ENCODE data around the gene MRPL14.
A peak's percentile ranks its signal among the peaks of the same experiment; 100 is the strongest.
"Not testable (repeated sequence)": the region's sequence is repeated elsewhere in the genome, so short reads cannot be mapped to it uniquely, and the experiment has no call there.

MRPL14 gene

GRCh38 chr6:44101832-44102231, 25.4 kb downstream of the MRPL14 start:
- DNase-seq (ENCODE audit: low read depth in 3 of 3), result no peak

DNA sequence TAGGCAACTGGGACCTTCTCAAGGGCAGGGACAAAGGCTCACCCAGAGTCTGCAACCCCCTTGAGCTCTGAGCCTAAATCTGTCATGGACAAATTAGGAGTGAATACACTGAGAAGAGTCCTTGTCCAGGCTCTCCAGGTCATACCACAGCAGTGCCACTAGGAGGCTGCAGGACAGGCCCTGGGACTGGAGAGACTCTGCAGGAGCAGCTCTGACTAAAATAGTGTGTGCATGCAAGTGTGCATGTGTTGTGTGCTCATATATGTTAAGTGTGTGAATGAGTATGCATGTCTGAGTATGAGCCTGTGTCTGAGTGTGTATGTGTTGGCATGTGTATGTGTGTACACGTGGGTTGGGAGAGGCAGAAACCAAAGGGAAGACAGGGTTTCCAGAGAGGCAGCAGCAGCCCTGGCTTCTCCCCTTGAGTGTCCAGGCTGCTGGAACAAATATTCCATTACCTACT, 27.1 kb downstream of the MRPL14 start:
- peak in 1 of 3 experiments; percentile 5 for DNase-seq (ENCODE audit: low read depth in 3 of 3)

GRCh38 chr6:44099192-44099591, 28.1 kb downstream of the MRPL14 start:
- DNase-seq (ENCODE audit: low read depth in 3 of 3), result no peak

DNA sequence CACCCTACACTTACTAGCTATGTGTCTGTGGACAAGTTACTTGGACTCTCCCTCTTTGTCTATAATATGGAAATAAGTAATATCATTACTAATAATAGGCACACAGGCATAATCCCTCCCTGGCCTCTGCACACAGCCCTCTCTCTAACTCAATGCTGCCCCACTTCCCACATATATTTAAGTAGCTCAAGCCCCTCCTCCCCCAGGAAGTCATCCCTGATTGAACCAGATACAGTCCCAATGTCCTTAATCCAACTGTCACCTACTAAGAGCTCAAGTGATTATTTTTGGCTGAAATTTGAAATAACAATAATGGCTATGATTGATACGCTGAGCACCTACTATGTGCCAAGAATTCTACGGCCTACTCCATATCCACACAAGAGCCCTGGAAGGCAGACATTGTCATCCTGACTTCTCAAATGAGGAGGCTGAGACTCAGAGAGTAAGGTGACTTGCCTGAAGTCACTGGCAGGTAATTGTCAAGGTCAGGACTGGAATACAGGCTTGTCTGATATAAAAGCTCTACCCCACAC, 29.4 kb downstream of the MRPL14 start:
- DNase-seq (ENCODE audit: low read depth in 3 of 3), result no peak

- peak; percentile 51 to 68 (median 63) for DNase-seq (ENCODE audit: low read depth in 3 of 3)
Measured at GRCh38 chr6:44096612-44097011, 30.6 kb downstream of the MRPL14 start.

- DNase-seq (ENCODE audit: low read depth in 3 of 3), result not testable (repeated sequence)
Measured at GRCh38 chr6:44095243-44095623, 32.0 kb downstream of the MRPL14 start.

- no peak for DNase-seq (ENCODE audit: low read depth in 3 of 3)
Measured at GRCh38 chr6:44094403-44095242, 32.6 kb downstream of the MRPL14 start.

GRCh38 chr6:44093750-44094402, 33.4 kb downstream of the MRPL14 start:
- no peak for DNase-seq (ENCODE audit: low read depth in 3 of 3)

DNA sequence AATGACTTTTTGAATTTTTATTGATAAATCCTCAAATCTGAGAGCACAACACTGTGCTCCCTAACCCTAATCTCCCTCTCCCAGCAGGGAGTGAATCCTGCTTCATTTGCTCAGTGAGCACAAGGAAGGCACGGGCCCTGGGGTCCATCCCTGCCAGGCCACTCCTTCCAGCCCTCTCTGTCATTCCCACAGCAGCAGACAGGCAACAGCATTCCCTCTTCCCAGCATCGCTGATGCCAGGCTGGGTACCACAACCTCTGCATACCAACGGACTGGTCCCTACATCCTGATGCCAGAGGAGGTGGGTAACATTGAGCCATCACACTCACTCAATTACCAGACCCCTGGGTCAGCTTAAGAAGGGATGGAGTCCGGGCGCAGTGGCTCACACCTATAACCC, 34.2 kb downstream of the MRPL14 start:
- DNase-seq (ENCODE audit: low read depth in 3 of 3), result no peak

DNA sequence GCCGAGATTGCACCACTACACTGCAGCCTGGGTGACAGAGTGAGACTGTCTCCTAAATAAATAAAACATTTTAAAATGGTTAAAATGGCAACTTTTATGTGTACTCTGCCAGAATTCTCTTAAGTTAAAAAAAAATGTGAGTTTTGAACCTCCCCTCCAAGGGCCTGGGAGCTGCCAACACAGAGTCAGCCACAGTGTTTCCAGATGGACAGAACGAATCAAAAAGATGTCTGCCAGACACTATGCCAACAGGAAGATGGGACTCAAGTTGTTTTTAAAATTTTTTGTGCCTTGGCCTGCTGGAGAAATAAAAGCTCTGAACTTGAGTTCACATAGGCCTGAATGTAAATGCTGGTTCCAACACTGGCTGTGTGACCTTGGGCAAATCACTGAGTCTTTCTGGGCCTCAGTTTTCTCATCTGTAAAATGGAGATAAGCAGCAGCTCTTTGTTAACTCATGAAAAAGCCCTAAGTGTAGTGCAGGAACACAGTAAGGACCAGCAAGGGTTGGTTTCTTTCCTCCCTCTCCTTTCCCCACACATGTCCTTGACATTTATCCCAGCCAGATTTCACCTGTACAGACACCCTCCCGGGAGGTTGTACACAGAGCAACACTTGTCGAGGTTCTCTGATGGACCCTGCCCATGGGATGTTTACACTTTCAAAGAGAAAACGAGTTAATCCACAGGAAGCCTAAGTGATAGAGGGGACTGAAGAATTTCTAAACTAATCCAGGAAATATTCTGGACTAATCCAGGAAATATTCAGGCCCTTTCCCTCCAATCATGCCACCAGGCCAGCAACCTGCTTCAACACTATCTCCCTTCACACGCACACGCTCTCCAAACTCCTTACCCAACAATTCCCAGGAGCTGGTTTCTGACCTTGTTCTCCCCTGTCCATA, 35.0 kb downstream of the MRPL14 start:
- DNase-seq (ENCODE audit: low read depth in 3 of 3), result no peak

- DNase-seq (ENCODE audit: low read depth in 3 of 3), result not testable (repeated sequence)
Measured at GRCh38 chr6:44091356-44091755, 35.9 kb downstream of the MRPL14 start.

DNA sequence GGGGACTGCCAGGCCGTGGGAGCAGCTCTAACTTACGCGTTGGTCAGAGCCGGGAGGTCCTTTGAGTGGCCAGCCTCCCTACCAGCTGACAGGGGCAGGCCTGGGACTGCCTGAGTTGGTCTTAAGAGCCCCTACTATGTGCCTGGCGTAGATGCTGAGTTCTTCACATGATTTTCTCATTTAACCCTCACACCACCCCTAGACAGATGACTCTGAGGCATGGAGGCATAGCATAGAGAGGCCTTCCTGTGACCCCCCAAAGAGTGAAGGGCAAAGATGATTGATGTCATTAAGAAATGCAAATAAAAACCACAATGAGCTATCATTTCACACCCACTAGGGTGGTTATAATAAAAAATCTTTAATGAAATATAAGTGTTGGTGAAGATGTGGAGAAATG, 36.8 kb downstream of the MRPL14 start:
- no peak for DNase-seq (ENCODE audit: low read depth in 3 of 3)

DNA sequence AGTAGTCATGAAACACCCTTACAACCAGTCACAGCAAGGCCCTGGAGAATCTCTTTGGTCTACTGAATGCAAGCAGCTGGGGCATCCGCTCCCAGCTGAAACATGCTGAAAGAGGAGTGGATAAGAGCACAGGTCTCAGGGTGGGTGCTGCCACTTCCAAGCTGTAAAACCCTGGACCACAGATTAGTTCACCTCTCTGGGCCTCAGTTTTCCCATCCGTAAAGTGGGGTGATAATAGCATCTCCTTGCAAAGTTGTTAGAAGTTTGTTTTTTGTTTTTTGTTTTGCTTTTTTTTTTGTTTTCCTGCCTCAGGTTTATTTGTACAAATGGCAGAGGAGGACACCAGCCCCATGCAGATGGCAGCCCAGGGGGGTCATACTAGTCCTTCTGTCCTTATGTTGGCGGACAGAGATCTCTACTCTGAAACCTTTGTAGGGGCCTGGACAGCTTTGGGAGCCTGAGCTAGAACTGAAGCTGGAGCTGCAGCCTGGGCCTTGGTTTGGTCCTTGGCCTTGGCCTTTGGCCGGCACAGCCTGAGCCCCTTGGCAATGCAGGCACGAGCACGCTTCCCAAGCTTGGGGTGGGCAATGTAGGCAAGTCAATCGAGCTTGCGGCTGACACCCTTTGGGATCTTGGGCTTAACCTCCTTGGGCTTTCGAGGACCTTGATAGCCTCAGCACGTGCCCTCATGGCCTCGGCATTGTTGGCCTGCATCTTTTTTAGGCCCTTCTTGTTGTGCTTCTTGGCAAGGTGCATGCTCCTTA, 38.2 kb downstream of the MRPL14 start:
- no peak for DNase-seq (ENCODE audit: low read depth in 3 of 3)

- DNase-seq (ENCODE audit: low read depth in 3 of 3), result no peak
Measured at GRCh38 chr6:44087623-44088022, 39.6 kb downstream of the MRPL14 start.

GRCh38 chr6:44086931-44087574, 40.2 kb downstream of the MRPL14 start:
- DNase-seq (ENCODE audit: low read depth in 3 of 3), result no peak

- DNase-seq (ENCODE audit: low read depth in 3 of 3), result no peak
Measured at GRCh38 chr6:44085219-44085618, 42.0 kb downstream of the MRPL14 start.

GRCh38 chr6:44084231-44085014, 42.8 kb downstream of the MRPL14 start:
- DNase-seq (ENCODE audit: low read depth in 3 of 3), result no peak

GRCh38 chr6:44082872-44083321, 44.4 kb downstream of the MRPL14 start:
- no peak for DNase-seq (ENCODE audit: low read depth in 3 of 3)

GRCh38 chr6:44081753-44082152, 45.5 kb downstream of the MRPL14 start:
- no peak for DNase-seq (ENCODE audit: low read depth in 3 of 3)
